Ovary (tissue), 3 donors: Measurements from ENCODE around the gene PDE6H.

Source experiments
- CTCF ChIP-seq, 3 donors: fragments of 450-650 bp in 2 of 3; fragments of 200-600 bp in 1 of 3; IDR thresholded peaks; one replicate each; pipeline versions ENCODE4 v1.5.1 to v1.8.0; 2016 to 2022; ENCODE audit warnings: antibody characterized with exemption in 3 of 3, mild to moderate bottlenecking in 1 of 3
- EP300 ChIP-seq: sonication (generic); formaldehyde crosslinking; IDR thresholded peaks from one replicate; pipeline ENCODE4 v1.6.1; 2017; ENCODE audit warnings: antibody characterized with exemption
- donor health status: DM: no; HTN: no; CAD: no.

- TF ChIP-seq CTCF (IDR thresholded peaks at IDR 0.05) = no peak
- TF ChIP-seq EP300 = no peak
These were observed 45.6 kb upstream of the PDE6H start for GRCh38 chr12:14927267-14927666.
